Liver (tissue), 9 donors: ENCODE results near the gene INTS1. TPM values are rescaled to one million over a fixed set of nuclear protein-coding genes. Genes with fewer than 3 reads are reported as not detected.

ENCODE experiments used
- DNase-seq: peaks from one replicate; pipeline ENCODE4 v3.0.0-alpha.2; 2017; ENCODE audit warnings: low spot score
- H3K27ac ChIP-seq, 2 donors: one replicate each; pipeline ENCODE4 v1.7.0; 2013; ENCODE audit warnings: inconsistent platforms in 2 of 2, low read length in 2 of 2, control low read depth in 1 of 2, low read depth in 1 of 2, mild to moderate bottlenecking in 1 of 2
- H3K27me3 ChIP-seq, 4 donors: one replicate each; pipeline versions ENCODE4 v1.6.1 to v1.7.0; 2013; ENCODE audit warnings: low read length in 3 of 4, inconsistent platforms in 1 of 4, mild to moderate bottlenecking in 1 of 4, moderate library complexity in 1 of 4; ENCODE audit not compliant: control insufficient read depth in 4 of 4, insufficient read depth in 4 of 4
- H3K36me3 ChIP-seq, 4 donors: one replicate each; pipeline versions ENCODE4 v1.6.1 to v1.7.0; 2013; ENCODE audit warnings: low read length in 3 of 4, mild to moderate bottlenecking in 3 of 4, low read depth in 1 of 4, moderate library complexity in 1 of 4; ENCODE audit not compliant: control insufficient read depth in 4 of 4, insufficient read depth in 3 of 4
- H3K4me1 ChIP-seq, 4 donors: one replicate each; pipeline versions ENCODE4 v1.6.1 to v1.7.0; 2013; ENCODE audit warnings: low read length in 3 of 4, mild to moderate bottlenecking in 3 of 4, moderate library complexity in 1 of 4; ENCODE audit not compliant: control insufficient read depth in 4 of 4, insufficient read depth in 4 of 4
- H3K4me3 ChIP-seq, 3 donors: one replicate each; pipeline versions ENCODE4 v1.6.1 to v1.7.0; 2013; ENCODE audit warnings: low read length in 3 of 3, control low read depth in 1 of 3, low read depth in 1 of 3, mild to moderate bottlenecking in 1 of 3
- H3K9ac ChIP-seq, 2 donors: one replicate each; pipeline ENCODE4 v1.7.0; 2013; ENCODE audit warnings: low read length in 2 of 2, mild to moderate bottlenecking in 2 of 2, moderate library complexity in 2 of 2, control low read depth in 1 of 2, low read depth in 1 of 2
- H3K9me3 ChIP-seq, 4 donors: one replicate each; pipeline versions ENCODE4 v1.6.1 to v1.7.0; 2013; ENCODE audit warnings: low read length in 3 of 4; ENCODE audit not compliant: control insufficient read depth in 4 of 4
- EGR1 ChIP-seq, 2 donors: IDR thresholded peaks; 2 replicates each; pipeline ENCODE4 v1.6.1; 2016 to 2018; ENCODE audit warnings: antibody characterized with exemption in 2 of 2, low read depth in 2 of 2
- FOXA1 ChIP-seq: IDR thresholded peaks from 2 replicates; pipeline ENCODE4 v1.6.1; 2016; ENCODE audit warnings: antibody characterized with exemption
- FOXA2 ChIP-seq: IDR thresholded peaks from 2 replicates; pipeline ENCODE4 v1.6.1; 2016; ENCODE audit warnings: antibody characterized with exemption
- GABPA ChIP-seq, 2 donors: IDR thresholded peaks in 1 of 2; conservative IDR thresholded peaks in 1 of 2; 2 replicates each; pipeline ENCODE4 v1.6.1; 2016; ENCODE audit warnings: antibody characterized with exemption in 2 of 2, mild to moderate bottlenecking in 1 of 2, moderate library complexity in 1 of 2
- HNF4A ChIP-seq, 2 donors: conservative IDR thresholded peaks; 2 replicates each; pipeline ENCODE4 v1.6.1; 2016; ENCODE audit warnings: antibody characterized with exemption in 2 of 2, mild to moderate bottlenecking in 2 of 2
- HNF4G ChIP-seq: IDR thresholded peaks from 2 replicates; pipeline ENCODE4 v1.6.1; 2016; ENCODE audit warnings: antibody characterized with exemption
- JUND ChIP-seq, 2 donors: IDR thresholded peaks; 2 replicates each; pipeline ENCODE4 v1.6.1; 2016; ENCODE audit warnings: antibody characterized with exemption in 2 of 2
- NR2F2 ChIP-seq: IDR thresholded peaks from 2 replicates; pipeline ENCODE4 v1.6.1; 2016; ENCODE audit warnings: antibody characterized with exemption
- RAD21 ChIP-seq, 2 donors: IDR thresholded peaks; 2 replicates each; pipeline ENCODE4 v1.6.1; 2016; ENCODE audit warnings: antibody characterized with exemption in 2 of 2, mild to moderate bottlenecking in 2 of 2
- RXRA ChIP-seq, 2 donors: IDR thresholded peaks; 2 replicates each; pipeline ENCODE4 v1.6.1; 2017 to 2018; ENCODE audit warnings: antibody characterized with exemption in 2 of 2, mild to moderate bottlenecking in 1 of 2
- SP1 ChIP-seq: IDR thresholded peaks from 2 replicates; pipeline ENCODE4 v1.6.1; 2018; ENCODE audit warnings: antibody characterized with exemption, mild to moderate bottlenecking
- TAF1 ChIP-seq: conservative IDR thresholded peaks from 2 replicates; pipeline ENCODE4 v1.6.1; 2016; ENCODE audit warnings: antibody characterized with exemption, mild to moderate bottlenecking
- YY1 ChIP-seq: IDR thresholded peaks from 2 replicates; pipeline ENCODE4 v1.6.1; 2016; ENCODE audit warnings: antibody characterized with exemption, mild to moderate bottlenecking
- WGBS: extraction: QIAGEN DNeasy Blood & Tissue Kit; methylation state at CpG from one replicate; pipeline ENCODE4 v1.1.7; 2013; 5-methylcytosine and 5-hydroxymethylcytosine counted together
- polyA plus RNA-seq, 2 donors: library from polyadenylated mRNA; stranded (reverse) in 1 of 2; unstranded in 1 of 2; fragments of 200-250 nt in 1 of 2; fragments of >200 nt in 1 of 2; fragmentation: Nextera tagmentation in 1 of 2; extraction: Ambion mirVana in 1 of 2; gene quantifications; one replicate each; pipeline versions ENCODE4 v1.2.1 to v1.2.3, GENCODE V29; 2013 to 2015
- total RNA-seq, 2 donors: library from RNA; depleted of rRNA; stranded (reverse); fragments of >200 nt; gene quantifications; one replicate each; pipeline ENCODE4 v1.2.3, GENCODE V29; 2014
- TF ChIP-seq, protein P1 (sequence below): IDR thresholded peaks from 2 replicates; pipeline ENCODE4 v1.6.1; 2016; ENCODE audit warnings: antibody characterized with exemption
- TF ChIP-seq, protein P2 (sequence below): IDR thresholded peaks from 2 replicates; pipeline ENCODE4 v1.6.1; 2016; ENCODE audit warnings: antibody characterized with exemption
- TF ChIP-seq, protein P3 (sequence below): IDR thresholded peaks from 2 replicates; pipeline ENCODE4 v1.6.1; 2016; ENCODE audit warnings: antibody characterized with exemption
- TF ChIP-seq, protein P4 (sequence below): fragments of 150-350 bp; IDR thresholded peaks from 2 replicates; pipeline ENCODE4 v1.5.1; 2017; ENCODE audit warnings: improper control_type of control experiment, low read depth, low read length; ENCODE audit not compliant: missing input control
- donor health status: healthy.
- donor health status: healthy.
- donor health status: healthy.
- donor health status: healthy.
- donor health status: healthy.

INTS1 gene
- total and polyA plus RNA-seq, 4 donors, result 14.6 to 37.9 (median 30.7) TPM

DNA sequence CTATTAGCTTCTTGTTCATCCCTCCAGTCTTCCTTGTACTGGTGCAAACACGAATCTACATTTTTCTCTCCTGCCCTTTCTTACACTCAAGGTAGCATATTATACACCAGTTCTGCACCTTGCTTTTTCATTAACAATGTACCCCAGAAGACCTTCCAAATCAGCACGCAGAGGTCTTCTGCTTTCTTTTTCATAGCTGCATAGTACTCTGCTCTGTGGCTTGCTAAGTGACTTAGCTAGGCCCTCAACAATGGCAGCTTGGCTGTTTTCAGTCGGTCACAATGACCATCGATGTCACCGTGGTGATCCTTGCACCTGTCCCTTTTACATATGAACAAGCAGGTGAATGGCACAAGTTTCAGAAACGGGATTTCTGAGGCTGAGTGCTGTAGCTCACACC, 21.2 kb upstream of the INTS1 start:
- no peaks in the 10 kb centered on the region for H3K9me3 ChIP-seq
- DNase-seq, result no peak
- H3K36me3 ChIP-seq, result no peaks in the 10 kb centered on the region
- 87% methylated on average over 6 of the region's 6 CpGs for WGBS
- H3K27me3 ChIP-seq, result no peaks in the 10 kb centered on the region
- H3K27ac ChIP-seq, result no peak overlapping the region
- H3K4me1 ChIP-seq, result peaks cover 0 to 3% (median 0%) of the 10 kb centered on the region in 4 donors
- no peak overlapping the region for H3K4me3 ChIP-seq
- no peak overlapping the region for H3K9ac ChIP-seq
- TF ChIP-seq TAF1, result no peak
- TF ChIP-seq, protein P1, sequence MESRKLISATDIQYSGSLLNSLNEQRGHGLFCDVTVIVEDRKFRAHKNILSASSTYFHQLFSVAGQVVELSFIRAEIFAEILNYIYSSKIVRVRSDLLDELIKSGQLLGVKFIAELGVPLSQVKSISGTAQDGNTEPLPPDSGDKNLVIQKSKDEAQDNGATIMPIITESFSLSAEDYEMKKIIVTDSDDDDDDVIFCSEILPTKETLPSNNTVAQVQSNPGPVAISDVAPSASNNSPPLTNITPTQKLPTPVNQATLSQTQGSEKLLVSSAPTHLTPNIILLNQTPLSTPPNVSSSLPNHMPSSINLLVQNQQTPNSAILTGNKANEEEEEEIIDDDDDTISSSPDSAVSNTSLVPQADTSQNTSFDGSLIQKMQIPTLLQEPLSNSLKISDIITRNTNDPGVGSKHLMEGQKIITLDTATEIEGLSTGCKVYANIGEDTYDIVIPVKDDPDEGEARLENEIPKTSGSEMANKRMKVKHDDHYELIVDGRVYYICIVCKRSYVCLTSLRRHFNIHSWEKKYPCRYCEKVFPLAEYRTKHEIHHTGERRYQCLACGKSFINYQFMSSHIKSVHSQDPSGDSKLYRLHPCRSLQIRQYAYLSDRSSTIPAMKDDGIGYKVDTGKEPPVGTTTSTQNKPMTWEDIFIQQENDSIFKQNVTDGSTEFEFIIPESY, result no peak
- TF ChIP-seq, protein P2, sequence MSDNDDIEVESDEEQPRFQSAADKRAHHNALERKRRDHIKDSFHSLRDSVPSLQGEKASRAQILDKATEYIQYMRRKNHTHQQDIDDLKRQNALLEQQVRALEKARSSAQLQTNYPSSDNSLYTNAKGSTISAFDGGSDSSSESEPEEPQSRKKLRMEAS, result no peak
- TF ChIP-seq, protein P3, sequence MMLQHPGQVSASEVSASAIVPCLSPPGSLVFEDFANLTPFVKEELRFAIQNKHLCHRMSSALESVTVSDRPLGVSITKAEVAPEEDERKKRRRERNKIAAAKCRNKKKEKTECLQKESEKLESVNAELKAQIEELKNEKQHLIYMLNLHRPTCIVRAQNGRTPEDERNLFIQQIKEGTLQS, result no peak
- no peak for TF ChIP-seq HNF4A (conservative IDR thresholded peaks at IDR 0.05)
- no peak for TF ChIP-seq HNF4G
- no peak for TF ChIP-seq SP1
- no peak for TF ChIP-seq RXRA (IDR thresholded peaks at IDR 0.05)
- no peak for TF ChIP-seq EGR1 (IDR thresholded peaks at IDR 0.05; ENCODE audit: low read depth in 2 of 2)
- no peak for TF ChIP-seq NR2F2
- no peak for TF ChIP-seq GABPA (IDR thresholded peaks at IDR 0.05 in 1 of 2, conservative IDR thresholded peaks at IDR 0.05 in 1 of 2)
- no peak for TF ChIP-seq FOXA1
- TF ChIP-seq YY1, result no peak
- no peak for TF ChIP-seq RAD21 (IDR thresholded peaks at IDR 0.05)
- TF ChIP-seq, protein P4, sequence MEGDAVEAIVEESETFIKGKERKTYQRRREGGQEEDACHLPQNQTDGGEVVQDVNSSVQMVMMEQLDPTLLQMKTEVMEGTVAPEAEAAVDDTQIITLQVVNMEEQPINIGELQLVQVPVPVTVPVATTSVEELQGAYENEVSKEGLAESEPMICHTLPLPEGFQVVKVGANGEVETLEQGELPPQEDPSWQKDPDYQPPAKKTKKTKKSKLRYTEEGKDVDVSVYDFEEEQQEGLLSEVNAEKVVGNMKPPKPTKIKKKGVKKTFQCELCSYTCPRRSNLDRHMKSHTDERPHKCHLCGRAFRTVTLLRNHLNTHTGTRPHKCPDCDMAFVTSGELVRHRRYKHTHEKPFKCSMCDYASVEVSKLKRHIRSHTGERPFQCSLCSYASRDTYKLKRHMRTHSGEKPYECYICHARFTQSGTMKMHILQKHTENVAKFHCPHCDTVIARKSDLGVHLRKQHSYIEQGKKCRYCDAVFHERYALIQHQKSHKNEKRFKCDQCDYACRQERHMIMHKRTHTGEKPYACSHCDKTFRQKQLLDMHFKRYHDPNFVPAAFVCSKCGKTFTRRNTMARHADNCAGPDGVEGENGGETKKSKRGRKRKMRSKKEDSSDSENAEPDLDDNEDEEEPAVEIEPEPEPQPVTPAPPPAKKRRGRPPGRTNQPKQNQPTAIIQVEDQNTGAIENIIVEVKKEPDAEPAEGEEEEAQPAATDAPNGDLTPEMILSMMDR, result no peak
- TF ChIP-seq JUND (IDR thresholded peaks at IDR 0.05), result no peak

DNA sequence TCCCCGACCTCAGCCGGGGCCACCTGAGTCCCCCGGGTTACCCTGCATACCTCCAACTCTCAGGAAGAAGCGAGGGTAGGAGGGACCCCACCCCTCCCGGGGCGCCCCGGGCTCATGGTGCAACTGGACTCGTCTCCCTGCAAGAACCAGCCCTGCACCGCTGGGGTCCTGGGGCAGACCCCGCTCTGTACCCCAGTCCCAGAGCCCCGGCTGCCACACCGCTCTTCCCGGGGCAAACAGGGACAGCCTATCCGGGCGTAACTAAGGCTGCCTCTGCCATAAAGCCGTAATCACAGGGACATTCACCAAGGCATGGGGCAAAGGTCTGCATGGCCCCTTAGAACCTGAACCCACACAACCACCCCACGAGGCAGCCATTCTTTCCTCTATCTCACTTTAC, 19.7 kb upstream of the INTS1 start:
- Histone ChIP-seq H3K36me3 (no peaks in the 10 kb centered on the region), H3K9ac (no peak overlapping the region), H3K4me3 (no peak overlapping the region), H3K9me3 (no peaks in the 10 kb centered on the region), H3K4me1 (no peaks in the 10 kb centered on the region), H3K27me3 (no peaks in the 10 kb centered on the region), H3K27ac (no peak overlapping the region)
- no peak for DNase-seq
- TF ChIP-seq FOXA2 (no peak), HNF4A (conservative IDR thresholded peaks at IDR 0.05) (no peak), RXRA (IDR thresholded peaks at IDR 0.05) (no peak), FOXA1 (no peak), HNF4G (no peak), SP1 (no peak), JUND (IDR thresholded peaks at IDR 0.05) (no peak)
- TF ChIP-seq, protein P1, result no peak
- TF ChIP-seq, protein P3, result no peak
- TF ChIP-seq, protein P4, result no peak
- 63% methylated on average over 17 of the region's 17 CpGs for WGBS
